Endodermal cell (in vitro differentiated cells): Measurements from ENCODE around the gene FRMPD4. TPM values are rescaled to one million over a fixed set of nuclear protein-coding genes. Genes with fewer than 3 reads are reported as not detected.

Experiments
- DNase-seq: peaks from one replicate; pipeline ENCODE4 v3.0.0-alpha.2; 2017
- H3K27ac ChIP-seq: 2 replicates; pipeline ENCODE4 v1.5.1; 2013; ENCODE audit warnings: mild to moderate bottlenecking, low read depth, low read length, moderate library complexity
- H3K27me3 ChIP-seq: 2 replicates; pipeline ENCODE4 v1.6.1; 2013; ENCODE audit warnings: mild to moderate bottlenecking, low read length, moderate library complexity; ENCODE audit not compliant: insufficient read depth, control insufficient read depth, poor library complexity, severe bottlenecking
- H3K36me3 ChIP-seq: 2 replicates; pipeline ENCODE4 v1.7.0; 2013; ENCODE audit warnings: mild to moderate bottlenecking, low read length, moderate library complexity; ENCODE audit not compliant: control insufficient read depth, insufficient read depth
- H3K4me1 ChIP-seq: one replicate; pipeline ENCODE4 v1.7.0; 2013; ENCODE audit warnings: low read length; ENCODE audit not compliant: control insufficient read depth, insufficient read depth
- H3K4me3 ChIP-seq: 2 replicates; pipeline ENCODE4 v1.5.1; 2013; ENCODE audit warnings: mild to moderate bottlenecking, low read length, moderate library complexity
- H3K9ac ChIP-seq: 2 replicates; pipeline ENCODE4 v1.6.1; 2013; ENCODE audit warnings: mild to moderate bottlenecking, low read length, moderate library complexity; ENCODE audit not compliant: poor library complexity, severe bottlenecking; ENCODE audit errors: extremely low read depth
- H3K9me3 ChIP-seq: 2 replicates; pipeline ENCODE4 v1.6.1; 2013; ENCODE audit warnings: mild to moderate bottlenecking, low read length, moderate library complexity; ENCODE audit not compliant: control insufficient read depth
- H3K27ac Mint-ChIP-seq: 2 replicates; pipeline ENCODE4 v1.8.0; 2020; ENCODE audit warnings: mixed read lengths
- H3K27me3 Mint-ChIP-seq: 2 replicates; pipeline ENCODE4 v1.8.0; 2021; ENCODE audit warnings: mild to moderate bottlenecking, mixed read lengths; ENCODE audit not compliant: insufficient read depth
- H3K36me3 Mint-ChIP-seq: 2 replicates; pipeline ENCODE4 v1.8.0; 2020; ENCODE audit warnings: low read depth, mixed read lengths
- H3K4me1 Mint-ChIP-seq: 2 replicates; pipeline ENCODE4 v1.8.0; 2020; ENCODE audit warnings: mixed read lengths
- H3K4me3 Mint-ChIP-seq: 2 replicates; pipeline ENCODE4 v1.8.0; 2020; ENCODE audit warnings: mild to moderate bottlenecking, moderate library complexity, mixed read lengths
- H3K9me3 Mint-ChIP-seq: 2 replicates; pipeline ENCODE4 v1.8.0; 2020; ENCODE audit warnings: mild to moderate bottlenecking, mixed read lengths
- WGBS, 2 experiments: methylation state at CpG; one replicate each; pipeline versions ENCODE4 v1.1.5 to v1.1.7; 2013; ENCODE audit warnings: missing lambda C conversion rate in 2 of 2, mixed read lengths in 1 of 2; ENCODE audit not compliant: insufficient coverage in 1 of 2, insufficient read length in 1 of 2; 5-methylcytosine and 5-hydroxymethylcytosine counted together
- total RNA-seq, 2 donors: library from RNA; stranded (reverse); fragmentation: NEBNext Ultra II Directional in 1 of 2; extraction: Animal tissue kit (Norgen Biotek cat#: 25700) in 1 of 2; gene quantifications; 2 replicates in 1 of 2; 3 replicates in 1 of 2; pipeline ENCODE4 v1.2.1, GENCODE V29; 2021
- TF ChIP-seq, protein P1 (sequence below): fragments of 200-600 bp; sonication (generic); conservative IDR thresholded peaks from 2 replicates; pipeline ENCODE4 v1.5.0; 2021; ENCODE audit warnings: antibody characterized with exemption, mild to moderate bottlenecking

The FRMPD4 gene
- total RNA-seq, 2 donors from 2014 or later = 0.09 to 0.81 TPM

DNA sequence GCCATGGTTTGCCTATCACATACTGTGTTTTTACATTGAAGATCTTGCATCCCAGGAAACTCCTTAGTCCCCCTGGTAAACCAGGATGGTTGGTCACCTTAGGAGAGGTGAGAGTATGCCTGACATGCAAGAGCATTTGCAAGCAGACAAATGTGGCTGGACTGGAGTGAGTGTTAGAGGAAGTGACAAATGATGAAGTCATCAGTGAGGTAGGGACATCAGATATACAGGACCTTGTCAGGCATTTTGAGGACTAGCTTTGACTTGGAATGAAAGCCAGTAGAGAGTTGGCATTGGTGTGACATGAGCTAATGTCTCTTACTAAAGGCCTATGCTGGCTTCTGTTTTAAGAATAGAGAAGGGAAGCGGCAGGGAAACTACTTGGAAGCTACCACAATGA, 124.9 kb downstream of the FRMPD4 start:
- Histone ChIP-seq H3K27me3 (no peaks in the 10 kb centered on the region), H3K9me3 (no peaks in the 10 kb centered on the region), H3K4me3 (no peak overlapping the region), H3K27ac (no peak overlapping the region), H3K36me3 (no peaks in the 10 kb centered on the region), H3K9ac (no peak overlapping the region), H3K4me1 (no peaks in the 10 kb centered on the region)
- H3K4me1 Mint-ChIP-seq = no peaks in the 10 kb centered on the region
- peaks cover 5% of the 10 kb centered on the region for H3K9me3 Mint-ChIP-seq
- no peak overlapping the region for H3K27ac Mint-ChIP-seq
- no peaks in the 10 kb centered on the region for H3K27me3 Mint-ChIP-seq
- no peak for DNase-seq
- no peaks in the 10 kb centered on the region for H3K36me3 Mint-ChIP-seq
- H3K4me3 Mint-ChIP-seq = no peak overlapping the region
- TF ChIP-seq, protein P1, sequence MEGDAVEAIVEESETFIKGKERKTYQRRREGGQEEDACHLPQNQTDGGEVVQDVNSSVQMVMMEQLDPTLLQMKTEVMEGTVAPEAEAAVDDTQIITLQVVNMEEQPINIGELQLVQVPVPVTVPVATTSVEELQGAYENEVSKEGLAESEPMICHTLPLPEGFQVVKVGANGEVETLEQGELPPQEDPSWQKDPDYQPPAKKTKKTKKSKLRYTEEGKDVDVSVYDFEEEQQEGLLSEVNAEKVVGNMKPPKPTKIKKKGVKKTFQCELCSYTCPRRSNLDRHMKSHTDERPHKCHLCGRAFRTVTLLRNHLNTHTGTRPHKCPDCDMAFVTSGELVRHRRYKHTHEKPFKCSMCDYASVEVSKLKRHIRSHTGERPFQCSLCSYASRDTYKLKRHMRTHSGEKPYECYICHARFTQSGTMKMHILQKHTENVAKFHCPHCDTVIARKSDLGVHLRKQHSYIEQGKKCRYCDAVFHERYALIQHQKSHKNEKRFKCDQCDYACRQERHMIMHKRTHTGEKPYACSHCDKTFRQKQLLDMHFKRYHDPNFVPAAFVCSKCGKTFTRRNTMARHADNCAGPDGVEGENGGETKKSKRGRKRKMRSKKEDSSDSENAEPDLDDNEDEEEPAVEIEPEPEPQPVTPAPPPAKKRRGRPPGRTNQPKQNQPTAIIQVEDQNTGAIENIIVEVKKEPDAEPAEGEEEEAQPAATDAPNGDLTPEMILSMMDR = no peak
- 85% methylated on average over 1 of the region's 1 CpG; no CpG with 5 or more reads in 1 of the 2 experiments for WGBS, 2 experiments

DNA sequence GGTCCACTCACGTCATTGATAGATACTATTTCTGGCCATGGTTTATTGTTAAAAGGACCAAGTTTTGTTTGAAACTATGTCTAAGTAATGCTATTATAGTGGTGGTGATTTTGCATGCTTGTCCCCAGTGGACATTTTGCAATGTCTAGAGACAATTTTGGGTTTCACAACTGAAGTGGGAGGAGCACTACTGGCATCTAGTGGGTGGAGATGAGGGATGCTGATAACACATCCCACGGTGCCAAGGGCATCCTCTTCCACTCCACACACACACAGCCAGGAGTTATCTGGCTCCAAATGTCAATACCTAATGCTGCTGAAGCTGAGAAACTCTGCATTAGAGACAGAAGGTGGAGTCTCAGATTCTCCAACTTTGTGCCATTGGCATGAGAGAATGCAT, 131.2 kb downstream of the FRMPD4 start:
- Histone ChIP-seq H3K36me3 (no peaks in the 10 kb centered on the region), H3K27me3 (no peaks in the 10 kb centered on the region), H3K27ac (no peak overlapping the region), H3K9ac (no peak overlapping the region), H3K9me3 (no peaks in the 10 kb centered on the region), H3K4me3 (no peak overlapping the region), H3K4me1 (no peaks in the 10 kb centered on the region)
- no peak for DNase-seq
- Mint-ChIP-seq H3K4me1 (no peaks in the 10 kb centered on the region), H3K27ac (no peak overlapping the region), H3K9me3 (peaks cover 2% of the 10 kb centered on the region), H3K4me3 (no peak overlapping the region), H3K36me3 (no peaks in the 10 kb centered on the region), H3K27me3 (no peaks in the 10 kb centered on the region)
- TF ChIP-seq, protein P1 = no peak
- WGBS, 2 experiments = 89% methylated on average over 1 of the region's 2 CpGs; no CpG with 5 or more reads in 1 of the 2 experiments

DNA sequence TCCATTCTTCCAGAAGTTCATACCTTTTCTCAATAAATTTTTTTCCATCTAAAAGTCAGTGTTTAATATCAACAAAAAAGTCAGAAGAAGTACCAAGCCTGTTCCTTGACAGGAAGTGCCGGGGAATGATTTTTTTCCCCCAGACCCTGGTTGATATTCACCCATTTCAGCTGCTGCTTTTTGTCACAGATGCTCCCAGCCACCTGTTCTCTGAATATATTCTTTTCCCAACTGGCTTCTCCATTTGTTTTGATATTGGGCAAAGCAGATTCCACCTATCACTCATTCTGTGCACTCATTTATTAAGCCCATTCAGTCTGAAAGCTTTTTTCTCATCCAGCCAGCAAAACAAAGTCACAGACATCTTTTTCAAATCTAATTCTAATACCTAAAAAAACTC, 139.9 kb downstream of the FRMPD4 start:
- 87% methylated on average over 1 of the region's 1 CpG; no CpG with 5 or more reads in 1 of the 2 experiments for WGBS, 2 experiments

More for the DNA sequence above, 139.9 kb downstream of the FRMPD4 start:
- TF ChIP-seq, protein P1 = no peak
- Mint-ChIP-seq H3K36me3 (no peaks in the 10 kb centered on the region), H3K27ac (no peak overlapping the region), H3K4me1 (no peaks in the 10 kb centered on the region), H3K9me3 (peaks cover 22% of the 10 kb centered on the region), H3K27me3 (no peaks in the 10 kb centered on the region), H3K4me3 (no peak overlapping the region)
- no peak overlapping the region for H3K4me3 ChIP-seq
- H3K9me3 ChIP-seq = no peaks in the 10 kb centered on the region
- H3K36me3 ChIP-seq = no peaks in the 10 kb centered on the region
- no peak overlapping the region for H3K9ac ChIP-seq
- no peaks in the 10 kb centered on the region for H3K27me3 ChIP-seq
- DNase-seq = no peak
- no peaks in the 10 kb centered on the region for H3K4me1 ChIP-seq
- no peak overlapping the region for H3K27ac ChIP-seq
